PC-3 (cell line): Measurements from ENCODE around the gene PLPPR3. TPM values are rescaled to one million over a fixed set of nuclear protein-coding genes. Genes with fewer than 3 reads are reported as not detected.

ENCODE experiments used
- ATAC-seq: fragments of 200-7000 bp; cut with Tn5 transposase; 2 replicates; pipeline ENCODE4 v1.9.1; 2020; ENCODE audit warnings: mild to moderate bottlenecking, moderate library complexity
- BruUV-seq: library from RNA; stranded (reverse); fragments of 400-500 nt; replicated peaks from 2 replicates; lab custom pipeline; 2021; lab: Mats Ljungman, UMichigan
- CTCF ChIA-PET: fragments of 300-600 bp; sonication (Branson Sonifier 250); formaldehyde crosslinking; loops from one replicate; lab custom pipeline; 2022; ENCODE audit warnings: antibody characterized with exemption; lab: Charles Lee
- POLR2A ChIA-PET: fragments of 300-600 bp; sonication (Branson Sonifier 250); formaldehyde crosslinking; loops from one replicate; lab custom pipeline; 2022; ENCODE audit warnings: antibody characterized with exemption; ENCODE audit not compliant: unreplicated experiment; lab: Charles Lee
- DNase-seq: peaks from one replicate; pipeline ENCODE4 v3.0.0-alpha.2; 2015
- H2AFZ ChIP-seq: fragments of 300-600 bp; sonication (generic); 2 replicates; pipeline ENCODE4 v1.6.0; 2016; ENCODE audit warnings: antibody characterized with exemption, low read length
- H3F3A ChIP-seq: fragments of 300-600 bp; sonication (generic); one replicate; pipeline ENCODE4 v1.6.0; 2017; ENCODE audit warnings: antibody characterized with exemption, low read length, control low read depth, mild to moderate bottlenecking; ENCODE audit not compliant: unreplicated experiment
- H3K27ac ChIP-seq: fragments of 300-600 bp; sonication (generic); 2 replicates; pipeline ENCODE4 v1.5.1; 2016; ENCODE audit warnings: mild to moderate bottlenecking, low read length
- H3K27me3 ChIP-seq: fragments of 300-600 bp; sonication (generic); 2 replicates; pipeline ENCODE4 v1.6.1; 2016; ENCODE audit warnings: low read length, mixed read lengths
- H3K36me3 ChIP-seq: fragments of 300-600 bp; sonication (generic); 2 replicates; pipeline ENCODE4 v1.6.1; 2016; ENCODE audit warnings: low read depth, mixed run types, low read length, mixed read lengths
- H3K4me1 ChIP-seq: fragments of 300-600 bp; sonication (generic); 2 replicates; pipeline ENCODE4 v1.5.1; 2016; ENCODE audit warnings: low read length; ENCODE audit not compliant: insufficient read depth
- H3K4me2 ChIP-seq: fragments of 300-600 bp; sonication (generic); 2 replicates; pipeline ENCODE4 v1.6.0; 2016; ENCODE audit warnings: low read length
- H3K4me3 ChIP-seq: fragments of 300-600 bp; sonication (generic); 2 replicates; pipeline ENCODE4 v1.5.1; 2016; ENCODE audit warnings: mild to moderate bottlenecking, low read length, mixed read lengths
- H3K79me2 ChIP-seq: fragments of 300-600 bp; sonication (generic); 2 replicates; pipeline ENCODE4 v1.6.1; 2017; ENCODE audit warnings: low read length, mixed read lengths
- H3K9ac ChIP-seq: fragments of 300-600 bp; sonication (generic); 2 replicates; pipeline ENCODE4 v1.6.0; 2016; ENCODE audit warnings: mild to moderate bottlenecking, low read length
- H3K9me2 ChIP-seq: fragments of 300-600 bp; sonication (generic); replicated peaks from 2 replicates; pipeline ENCODE4 v1.6.1; 2016; ENCODE audit warnings: mixed run types, low read length, mixed read lengths
- H3K9me3 ChIP-seq: fragments of 300-600 bp; sonication (generic); 2 replicates; pipeline ENCODE4 v1.6.1; 2016; ENCODE audit warnings: low read length, mixed read lengths
- H4K20me1 ChIP-seq: fragments of 300-600 bp; sonication (generic); 2 replicates; pipeline ENCODE4 v1.6.1; 2016; ENCODE audit warnings: low read length, mixed read lengths
- EZH2 ChIP-seq: fragments of 300-600 bp; sonication (generic); IDR thresholded peaks from one replicate; pipeline ENCODE4 v1.6.1; 2017; ENCODE audit warnings: antibody characterized with exemption, mild to moderate bottlenecking, low read length; ENCODE audit not compliant: unreplicated experiment
- EZH2phosphoT487 ChIP-seq: fragments of 300-600 bp; sonication (generic); IDR thresholded peaks from 2 replicates; pipeline ENCODE4 v1.6.1; 2018; ENCODE audit warnings: mild to moderate bottlenecking, antibody characterized with exemption, low read length, borderline replicate concordance
- intact Hi-C: fragments of 100-400 bp; cut with micrococcal nuclease; formaldehyde crosslinking; loops from 2 replicates; pipeline ENCODE4 v1.9.0; 2023
- total RNA-seq: library from RNA; depleted of rRNA; stranded (reverse); fragments of >200 nt; gene quantifications from 2 replicates; pipeline ENCODE4 v1.2.3, GENCODE V29; 2014
- TF ChIP-seq, protein P1 (sequence below): fragments of 300-600 bp; sonication (generic); conservative IDR thresholded peaks from 2 replicates; pipeline ENCODE4 v1.5.1; 2017; ENCODE audit warnings: antibody characterized with exemption, low read depth, mild to moderate bottlenecking, low read length

Gene PLPPR3
- total RNA-seq, 1 experiment from 2014 or later = not detected

DNA sequence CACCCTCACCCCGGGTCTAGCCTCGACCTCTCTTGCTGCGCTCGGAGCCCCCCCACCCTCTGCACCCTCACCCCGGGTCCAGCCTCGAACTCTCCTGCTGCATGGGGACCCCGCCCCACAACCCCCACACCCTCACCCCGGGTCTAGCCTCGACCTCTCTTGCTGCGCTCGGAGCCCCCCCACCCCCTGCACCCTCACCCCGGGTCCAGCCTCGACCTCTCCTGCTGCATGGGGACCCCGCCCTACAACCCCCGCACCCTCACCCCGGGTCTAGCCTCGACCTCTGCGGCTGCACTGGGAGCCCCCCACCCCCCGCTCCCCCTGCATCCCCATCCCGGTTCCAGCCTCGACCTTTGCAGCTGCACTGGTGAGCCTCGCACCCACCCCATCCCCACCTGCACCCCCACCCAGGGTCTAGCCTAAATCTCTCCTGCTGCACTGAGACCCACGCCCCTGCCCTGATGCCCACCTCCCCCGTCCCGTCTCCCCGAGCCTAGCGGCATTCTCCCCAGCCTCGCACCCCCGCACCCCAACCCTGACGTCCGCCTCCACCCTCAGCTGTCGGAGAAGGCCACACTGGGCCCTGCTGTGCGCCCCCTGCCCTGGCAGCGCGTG is 39.5 kb upstream of the PLPPR3 start:
- no peaks in the 10 kb centered on the region for H3K9me3 ChIP-seq
- no peak for ATAC-seq
- H3K36me3 ChIP-seq = no peaks in the 10 kb centered on the region
- H3K4me3 ChIP-seq = peak overlapping the region; percentile 69; the same call in 1 of the 2 replicates
- peak overlapping the region; percentile 73; the same call in 1 of the 2 replicates for H3K4me2 ChIP-seq
- H3K27me3 ChIP-seq = no peaks in the 10 kb centered on the region
- no peaks in the 10 kb centered on the region for H3F3A ChIP-seq
- TF ChIP-seq, protein P1, sequence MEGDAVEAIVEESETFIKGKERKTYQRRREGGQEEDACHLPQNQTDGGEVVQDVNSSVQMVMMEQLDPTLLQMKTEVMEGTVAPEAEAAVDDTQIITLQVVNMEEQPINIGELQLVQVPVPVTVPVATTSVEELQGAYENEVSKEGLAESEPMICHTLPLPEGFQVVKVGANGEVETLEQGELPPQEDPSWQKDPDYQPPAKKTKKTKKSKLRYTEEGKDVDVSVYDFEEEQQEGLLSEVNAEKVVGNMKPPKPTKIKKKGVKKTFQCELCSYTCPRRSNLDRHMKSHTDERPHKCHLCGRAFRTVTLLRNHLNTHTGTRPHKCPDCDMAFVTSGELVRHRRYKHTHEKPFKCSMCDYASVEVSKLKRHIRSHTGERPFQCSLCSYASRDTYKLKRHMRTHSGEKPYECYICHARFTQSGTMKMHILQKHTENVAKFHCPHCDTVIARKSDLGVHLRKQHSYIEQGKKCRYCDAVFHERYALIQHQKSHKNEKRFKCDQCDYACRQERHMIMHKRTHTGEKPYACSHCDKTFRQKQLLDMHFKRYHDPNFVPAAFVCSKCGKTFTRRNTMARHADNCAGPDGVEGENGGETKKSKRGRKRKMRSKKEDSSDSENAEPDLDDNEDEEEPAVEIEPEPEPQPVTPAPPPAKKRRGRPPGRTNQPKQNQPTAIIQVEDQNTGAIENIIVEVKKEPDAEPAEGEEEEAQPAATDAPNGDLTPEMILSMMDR = no peak
- no peak for TF ChIP-seq EZH2phosphoT487
- TF ChIP-seq EZH2 = no peak
- no peak overlapping the region for H2AFZ ChIP-seq
- no peaks in the 10 kb centered on the region for H3K9me2 ChIP-seq
- no peak overlapping the region for H3K27ac ChIP-seq
- no peak overlapping the region for H3K9ac ChIP-seq
- no peaks in the 10 kb centered on the region for H3K4me1 ChIP-seq
- CTCF ChIA-PET = no interaction called here
- H4K20me1 ChIP-seq = no peaks in the 10 kb centered on the region
- intact Hi-C loops = no loop called here
- POLR2A ChIA-PET = no interaction called here
- H3K79me2 ChIP-seq = no peaks in the 10 kb centered on the region
- no TSS peak for BruUV-seq
- DNase-seq = no peak

DNA sequence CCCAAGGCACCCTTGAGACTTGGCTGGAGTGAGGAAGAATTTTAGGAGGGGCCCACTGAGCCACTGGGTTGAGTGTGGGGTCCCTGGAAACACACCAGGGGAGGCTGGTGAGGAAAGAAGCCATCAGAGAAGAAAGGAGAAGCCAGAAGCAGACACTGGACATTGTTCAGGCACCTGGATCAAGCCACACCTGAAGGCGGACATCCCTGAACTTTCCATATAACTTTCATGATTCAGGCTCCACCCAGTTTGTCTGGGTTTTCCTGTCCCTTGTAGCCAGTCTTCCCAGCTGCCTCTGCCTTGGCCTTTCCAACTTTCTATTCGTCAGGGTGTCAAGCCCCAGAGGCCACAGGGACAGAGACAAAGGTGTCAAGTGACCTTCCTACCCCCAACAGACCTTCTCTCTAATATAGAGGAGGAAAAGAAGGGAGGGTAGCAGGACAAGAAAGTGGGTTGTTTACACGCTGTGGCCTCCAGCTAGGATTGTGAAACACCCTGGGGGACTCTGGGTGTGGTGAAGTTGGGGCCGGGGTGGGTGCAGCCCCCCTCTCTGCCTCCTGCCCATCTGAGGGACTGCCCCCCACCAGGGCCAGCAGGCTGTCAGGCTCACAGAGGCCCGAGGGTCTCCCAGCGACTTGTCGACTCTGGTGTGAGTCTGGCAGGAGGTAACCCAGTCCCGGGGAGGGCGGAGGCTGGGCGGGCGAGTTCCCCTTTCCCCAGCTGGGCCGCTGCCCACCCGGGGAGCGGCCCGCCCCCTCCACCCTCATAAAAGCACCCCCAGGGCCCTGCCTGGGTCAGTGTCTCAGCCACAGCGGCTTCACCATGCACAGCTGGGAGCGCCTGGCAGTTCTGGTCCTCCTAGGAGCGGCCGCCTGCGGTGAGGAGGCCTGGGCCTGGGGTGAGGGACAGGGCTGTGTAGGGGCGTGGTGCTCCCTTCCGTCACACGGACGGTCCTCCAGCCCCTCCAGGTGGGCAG is 37.4 kb upstream of the PLPPR3 start, which contains the start of gene CFD:
Gene CFD, plus strand, starts transcription at position 797 of the 976 bp plus-strand sequence. Its CDS starts 26 bp downstream, at position 823.
- Histone ChIP-seq H3K9ac (peak within 1 kb of the TSS; percentile 35; the same call in 1 of the 2 replicates), H3K4me3 (peak within 1 kb of the TSS; percentile 69), H3F3A (no peaks in the 10 kb centered on the region), H2AFZ (peak within 1 kb of the TSS; percentile 63; the same call in 1 of the 2 replicates), H3K9me2 (no peaks in the 10 kb centered on the region), H3K36me3 (no peaks in the 10 kb centered on the region), H3K9me3 (no peaks in the 10 kb centered on the region), H3K79me2 (no peaks in the 10 kb centered on the region), H3K4me1 (no peaks in the 10 kb centered on the region), H3K4me2 (peak within 1 kb of the TSS; percentile 73), H3K27me3 (no peaks in the 10 kb centered on the region), H4K20me1 (no peaks in the 10 kb centered on the region), H3K27ac (no peak within 1 kb of the TSS)
- DNase-seq = no peak
- no peak for ATAC-seq
- CTCF ChIA-PET = no interaction called here
- intact Hi-C loops = no loop called here
- POLR2A ChIA-PET = interaction anchor here (0.5 kb wide), 1 partner anchor 144 kb away, joined by 3 read pairs; no protein-coding TSS in a partner anchor
- no TSS peak for BruUV-seq
- TF ChIP-seq EZH2phosphoT487 = no peak
- TF ChIP-seq, protein P1 = no peak
- no peak for TF ChIP-seq EZH2
